HG03064 (cell line): ENCODE data around the gene NKX2-3.

Experiments
- ATAC-seq: cut with Tn5 transposase; IDR thresholded peaks from one replicate; pipeline ENCODE4 v1.9.1; 2021; ENCODE audit warnings: low read depth; ENCODE audit not compliant: unreplicated experiment

NKX2-3 gene

DNA sequence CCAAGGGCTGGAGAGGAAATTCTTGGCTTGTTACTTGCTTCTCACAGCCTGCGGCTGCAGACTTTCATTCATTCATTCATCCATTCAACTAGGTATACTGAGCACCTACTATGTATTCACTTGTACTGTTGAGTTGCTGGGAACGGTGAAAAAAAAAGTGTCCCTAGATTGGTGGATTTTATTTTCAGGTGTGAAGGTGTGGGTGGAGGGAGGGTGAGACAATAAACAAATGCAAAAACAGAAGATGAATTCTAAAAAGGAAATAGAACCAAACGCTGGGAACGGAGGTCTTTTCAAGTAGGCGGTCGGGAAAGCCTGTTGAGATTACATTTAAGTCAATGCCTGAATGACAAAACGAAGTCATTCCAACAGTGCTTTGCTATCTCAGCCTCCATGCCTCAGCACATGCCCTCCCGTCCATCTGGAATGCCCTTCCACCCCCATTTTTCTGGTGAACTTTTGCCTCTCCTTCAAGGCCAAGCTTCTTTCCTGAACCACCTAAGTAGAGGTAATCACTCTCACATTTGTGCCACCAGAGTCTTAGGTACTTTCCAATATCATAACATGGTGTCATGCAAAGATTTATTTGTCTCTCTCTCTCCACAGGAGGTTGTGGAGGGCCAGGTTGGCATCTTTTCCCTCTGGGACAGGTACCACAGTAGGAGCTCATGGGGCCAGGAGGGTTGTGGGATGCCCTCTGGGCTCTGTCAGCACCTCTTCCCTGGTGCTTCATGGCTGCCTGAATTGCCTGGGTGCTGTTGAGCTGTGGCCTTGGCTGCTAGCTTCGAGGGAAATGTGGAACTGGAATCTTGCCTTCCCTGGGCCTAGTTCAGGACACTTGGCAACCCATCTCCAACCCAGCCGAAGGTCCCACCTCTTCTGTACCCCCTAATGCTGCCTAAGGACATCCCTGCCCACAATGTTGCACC, 5.5 kb downstream of the NKX2-3 start:
- no peak for ATAC-seq

DNA sequence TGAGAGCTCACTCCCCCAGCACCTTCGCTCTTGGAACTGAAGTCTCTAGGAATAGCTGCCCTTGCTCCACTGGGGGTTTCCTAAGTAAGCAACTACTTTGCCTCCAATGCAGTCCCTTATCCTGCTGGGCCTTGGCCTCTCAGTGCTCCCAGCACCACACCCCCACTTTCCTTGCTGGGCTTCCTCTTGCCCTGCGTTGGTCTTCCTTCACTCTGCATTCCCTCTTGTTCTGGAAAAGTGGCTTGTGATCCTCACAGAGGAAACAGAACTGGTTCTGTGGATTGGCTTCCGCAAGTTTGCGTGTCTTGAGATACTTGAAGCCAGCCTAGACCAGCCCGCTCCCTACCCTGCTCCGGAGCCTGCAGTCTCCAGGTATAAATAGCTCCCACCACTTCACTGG, 6.4 kb downstream of the NKX2-3 start:
- ATAC-seq: no peak

- no peak for ATAC-seq
Measured at GRCh38 chr10:99539820-99540219, 7.1 kb downstream of the NKX2-3 start.

GRCh38 chr10:99540306-99540656, 7.5 kb downstream of the NKX2-3 start:
- ATAC-seq: no peak

DNA sequence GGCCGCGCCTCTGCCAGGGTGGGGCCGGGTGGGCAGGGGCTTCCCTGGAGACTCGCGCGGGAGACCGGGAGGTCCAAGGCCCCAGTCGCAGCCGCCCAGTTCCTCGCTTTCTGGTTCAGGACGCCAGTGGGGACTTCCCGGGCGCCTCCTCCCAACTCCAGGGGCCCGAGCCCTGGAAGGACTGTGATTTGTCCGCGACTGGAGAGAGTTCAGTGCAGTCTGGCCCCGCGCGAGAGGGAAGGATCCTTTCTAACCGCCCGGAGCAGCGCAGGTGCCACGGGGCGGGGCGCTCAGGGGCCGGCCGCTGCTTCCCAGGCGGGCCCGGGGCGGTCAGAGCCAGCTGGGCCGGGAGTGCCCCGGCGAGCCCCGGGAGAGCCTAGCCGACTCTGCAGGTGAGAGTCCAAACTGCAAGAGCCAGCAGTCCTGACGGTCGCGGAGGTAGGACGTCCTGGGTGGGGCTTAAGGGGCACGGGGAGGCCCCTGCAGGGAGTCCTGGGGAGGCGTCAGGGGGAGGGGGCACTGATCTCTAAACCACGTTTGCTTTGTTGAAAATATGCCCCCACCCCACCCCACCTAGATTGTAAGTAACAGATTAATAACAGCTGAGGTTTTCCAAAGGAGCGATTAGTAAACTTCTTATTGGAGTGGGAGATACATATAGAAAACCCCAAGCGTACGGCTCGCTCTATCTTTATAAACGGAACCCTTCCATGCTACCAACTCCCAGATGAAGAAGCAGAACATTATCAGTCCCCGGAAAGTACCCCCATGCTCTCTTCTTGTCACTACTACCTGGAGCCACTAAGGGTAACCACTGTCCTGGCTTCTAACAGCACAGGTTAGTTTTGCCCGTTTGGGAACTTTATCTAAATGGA, 8.2 kb downstream of the NKX2-3 start:
- ATAC-seq: no peak

GRCh38 chr10:99544322-99544721, 11.6 kb downstream of the NKX2-3 start:
- no peak for ATAC-seq

DNA sequence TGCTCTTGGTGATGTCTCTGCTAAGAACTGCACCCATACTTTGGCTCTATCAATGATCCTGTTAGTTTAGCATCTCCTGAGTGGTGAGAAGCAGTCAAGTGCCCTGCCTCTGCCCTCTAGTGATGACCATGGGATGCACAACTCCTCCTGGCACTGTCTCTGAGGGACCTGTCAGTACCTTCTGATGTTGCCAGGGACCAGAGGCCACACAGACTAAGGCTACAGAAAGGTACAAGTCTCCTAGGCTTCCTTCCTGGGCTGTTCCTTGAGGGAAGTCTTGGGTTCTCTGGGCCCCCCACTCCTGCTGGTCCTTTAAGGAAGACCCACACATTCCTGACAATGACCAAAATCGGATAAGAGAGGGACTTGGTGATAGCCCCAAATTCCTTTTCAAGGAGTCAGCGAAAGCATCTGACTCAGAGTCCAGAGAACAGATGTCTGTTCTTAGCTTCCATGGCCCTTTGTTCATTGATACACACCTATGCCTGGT, 15.3 kb downstream of the NKX2-3 start:
- no peak for ATAC-seq

DNA sequence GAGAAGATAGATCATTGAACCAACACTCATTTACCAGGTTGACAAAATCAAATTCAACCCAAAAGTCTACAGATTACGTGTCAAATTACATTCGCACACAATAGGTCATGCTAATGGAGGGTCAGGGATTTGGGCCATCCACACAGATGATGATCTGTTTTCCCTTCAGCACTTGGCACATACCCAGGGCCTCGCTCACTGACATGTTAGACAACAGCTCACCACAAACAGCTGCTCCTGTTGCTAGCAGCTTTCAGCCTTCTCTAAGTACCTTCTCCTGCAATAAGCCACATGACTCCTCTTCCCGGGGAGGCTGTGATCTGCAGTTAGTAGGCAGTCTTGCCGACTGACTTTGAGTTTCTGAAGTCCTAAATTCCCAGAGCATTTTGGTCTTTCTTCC, 18.4 kb downstream of the NKX2-3 start:
- ATAC-seq: no peak

DNA sequence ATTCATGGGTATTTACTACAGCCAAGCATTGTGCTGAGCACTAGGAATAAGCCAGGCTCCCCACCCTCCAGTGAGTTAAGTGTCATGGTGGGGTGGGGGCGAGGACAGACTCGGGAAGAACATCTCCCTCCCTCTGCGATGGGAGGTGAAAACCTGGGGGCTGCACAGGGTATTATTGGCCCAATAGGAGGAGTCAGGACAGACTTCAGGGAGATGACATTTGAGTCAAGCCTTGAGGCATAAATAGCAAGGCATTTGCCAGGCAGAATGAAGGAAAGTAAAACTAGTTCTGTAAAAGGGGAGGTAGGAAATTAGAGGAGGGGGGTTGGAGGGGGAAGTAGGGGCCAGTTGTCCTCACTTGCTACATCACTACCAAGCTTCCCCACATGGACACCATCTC, 18.9 kb downstream of the NKX2-3 start:
- no peak for ATAC-seq

- ATAC-seq: no peak
Measured at GRCh38 chr10:99555371-99555770, 22.6 kb downstream of the NKX2-3 start.

DNA sequence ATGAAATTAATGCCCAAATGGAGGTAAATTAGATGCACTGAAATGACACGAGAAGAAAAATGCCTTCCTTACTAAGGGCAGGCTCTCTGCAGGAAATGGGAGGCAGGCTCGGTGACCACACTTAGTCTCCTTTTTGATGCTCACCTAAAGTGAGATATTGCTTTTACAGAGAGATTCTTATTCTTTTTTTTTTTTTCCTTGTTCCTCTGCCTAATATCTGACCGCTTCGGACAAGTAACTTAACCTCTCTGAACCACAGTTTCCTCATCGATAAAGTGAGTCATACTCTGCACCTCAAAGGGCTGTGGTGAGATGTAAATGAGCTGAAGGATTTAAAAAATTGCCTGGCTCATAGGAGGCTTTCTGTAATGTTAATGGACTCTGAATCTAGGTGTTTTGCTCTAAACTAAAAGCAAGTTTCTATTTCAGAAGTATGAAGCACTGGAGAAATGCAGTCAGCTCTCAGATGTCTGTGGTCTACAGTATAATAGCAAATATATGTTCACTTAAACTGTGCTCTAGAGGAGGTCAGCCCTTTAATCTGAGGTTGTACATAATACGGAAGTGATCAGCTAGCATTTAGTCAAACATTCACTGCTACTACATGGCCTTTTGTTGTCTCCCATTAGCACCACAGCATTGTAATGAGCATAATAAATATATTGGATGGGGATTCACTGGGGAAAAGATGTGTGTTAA, 23.2 kb downstream of the NKX2-3 start:
- ATAC-seq: peak; percentile 90

DNA sequence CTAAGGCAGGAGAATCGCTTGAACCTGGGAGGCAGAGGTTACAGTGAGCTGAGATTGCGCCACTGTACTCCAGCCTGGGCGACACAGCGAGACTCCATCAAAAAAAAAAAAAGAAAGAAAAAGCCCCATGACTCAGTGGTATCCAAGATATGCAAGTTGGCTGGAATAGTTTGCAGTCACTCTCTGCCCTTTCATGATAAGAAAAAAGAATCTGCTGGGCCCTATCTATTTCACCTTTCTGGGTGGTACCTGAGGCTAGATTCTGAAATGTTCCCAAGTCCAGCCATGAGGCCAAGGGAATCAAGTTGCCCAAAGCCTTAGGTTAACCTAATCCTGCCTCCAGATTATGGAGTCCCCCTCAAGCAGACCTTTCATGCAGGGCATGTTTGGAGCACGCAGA, 24.3 kb downstream of the NKX2-3 start:
- no peak for ATAC-seq

DNA sequence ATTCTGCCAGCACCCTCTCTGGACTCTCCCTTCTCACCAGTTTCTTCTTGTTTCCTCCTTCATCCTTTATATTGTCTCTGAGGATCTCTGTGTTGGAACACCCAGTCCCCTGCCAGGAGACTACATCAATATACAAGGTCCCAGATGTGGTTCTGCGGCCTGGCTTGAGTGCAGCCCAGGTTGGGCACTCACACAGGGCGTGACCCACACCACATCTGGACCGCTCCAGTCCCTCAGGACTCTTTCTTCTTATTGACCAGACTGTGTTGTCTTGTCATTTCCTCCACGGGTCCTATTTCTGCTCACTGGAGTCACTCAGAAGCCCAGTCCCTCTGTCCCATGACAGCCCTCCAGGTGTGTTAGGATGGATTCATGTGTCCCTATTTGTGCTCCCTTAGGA, 26.0 kb downstream of the NKX2-3 start:
- ATAC-seq: no peak

GRCh38 chr10:99560277-99561126, 27.8 kb downstream of the NKX2-3 start:
- ATAC-seq: no peak

DNA sequence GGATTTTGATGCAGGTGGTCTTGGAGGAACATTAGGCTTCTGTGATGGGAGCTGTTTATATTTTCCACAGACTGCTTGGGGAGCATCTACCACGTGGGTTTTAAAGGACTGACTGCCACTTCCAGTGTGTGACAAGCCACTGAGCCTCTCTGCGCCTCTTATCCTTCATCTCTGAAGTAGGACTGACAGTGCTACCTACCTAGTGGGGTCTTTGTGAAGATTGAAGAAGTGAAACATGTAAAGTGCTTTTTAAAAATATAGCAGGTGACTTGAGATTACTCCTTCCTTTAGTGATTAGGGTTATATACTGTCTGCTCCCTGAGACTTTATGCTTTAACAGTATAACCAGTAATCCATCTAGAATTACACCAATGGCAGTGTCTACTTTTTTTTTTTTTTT, 29.9 kb downstream of the NKX2-3 start:
- no peak for ATAC-seq

GRCh38 chr10:99564361-99564760, 31.6 kb downstream of the NKX2-3 start:
- no peak for ATAC-seq

DNA sequence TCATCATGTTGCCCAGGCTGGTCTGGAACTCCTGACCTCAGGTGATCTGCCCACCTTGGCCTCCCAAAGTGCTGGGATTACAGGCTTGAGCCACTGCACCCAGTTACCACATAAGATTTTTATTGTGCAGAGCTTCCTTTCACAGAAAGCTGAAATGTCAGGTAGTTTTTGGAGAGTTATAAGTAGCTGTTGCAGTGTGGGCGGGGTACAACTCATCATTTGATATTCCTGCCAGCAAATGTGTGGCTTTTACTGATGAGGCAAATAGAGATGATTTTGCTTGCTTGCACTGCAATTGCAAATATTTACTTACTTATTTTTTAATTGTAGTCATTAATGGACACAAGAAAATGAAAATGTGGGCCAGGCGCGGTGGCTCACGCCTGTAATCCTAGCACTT, 32.4 kb downstream of the NKX2-3 start:
- no peak for ATAC-seq

- ATAC-seq: no peak
Measured at GRCh38 chr10:99569253-99569939, 36.7 kb downstream of the NKX2-3 start.

DNA sequence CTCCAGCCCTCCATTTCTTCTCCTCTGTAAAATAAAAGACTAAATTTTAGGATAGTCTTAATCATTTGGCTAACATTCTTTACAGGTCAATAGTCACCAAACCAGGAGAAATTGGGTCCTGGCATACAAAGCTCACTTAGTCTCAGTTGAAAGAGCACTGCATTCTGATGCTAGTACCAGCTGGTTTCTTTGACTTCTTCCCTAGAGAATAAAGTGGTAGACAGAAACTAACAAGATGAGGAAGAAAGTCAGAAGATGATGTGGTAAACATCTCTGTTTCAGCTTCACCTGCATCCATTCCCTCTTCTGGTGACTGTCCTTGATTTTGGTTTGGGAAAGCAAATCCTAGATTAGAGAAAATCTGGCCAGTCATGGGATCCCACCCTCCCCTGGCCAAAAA, 37.2 kb downstream of the NKX2-3 start:
- ATAC-seq: no peak
